ENCODE data around the gene LMBR1L.

Gene LMBR1L

GRCh38 chr12:49111206-49111605, 559 bp upstream of the LMBR1L start:
- DNase-seq = no peak

GRCh38 chr12:49109641-49110463, 795 bp downstream of the LMBR1L start:
- peak in 1 of 2 experiments; percentile 8 for DNase-seq

GRCh38 chr12:49108958-49109404, 1.7 kb downstream of the LMBR1L start:
- DNase-seq = no peak

GRCh38 chr12:49105504-49106084, 5.1 kb downstream of the LMBR1L start:
- DNase-seq = no peak

GRCh38 chr12:49104822-49105221, 5.8 kb downstream of the LMBR1L start:
- no peak for DNase-seq

GRCh38 chr12:49100380-49100779, 10.3 kb downstream of the LMBR1L start:
- no peak for DNase-seq

GRCh38 chr12:49098703-49099102, 11.9 kb downstream of the LMBR1L start:
- no peak for DNase-seq

GRCh38 chr12:49098035-49098451, 12.6 kb downstream of the LMBR1L start:
- peak in 1 of 2 experiments; percentile 40 for DNase-seq

GRCh38 chr12:49097381-49097780, 13.3 kb downstream of the LMBR1L start:
- no peak for DNase-seq

GRCh38 chr12:49094975-49095365, 15.7 kb downstream of the LMBR1L start:
- DNase-seq = no peak

GRCh38 chr12:49094160-49094974, 16.3 kb downstream of the LMBR1L start, which contains the start of gene DHH:
Gene DHH (minus strand): TSS chr12:49094801. CDS start chr12:49094512, 289 bp downstream.
- DNase-seq = no peak

- DNase-seq = no peak
Observed at GRCh38 chr12:49093792-49094159, 16.9 kb downstream of the LMBR1L start.

GRCh38 chr12:49092816-49093406, 17.7 kb downstream of the LMBR1L start:
- no peak for DNase-seq

- no peak for DNase-seq
Observed at GRCh38 chr12:49092086-49092815, 18.4 kb downstream of the LMBR1L start.

GRCh38 chr12:49091836-49092085, 18.9 kb downstream of the LMBR1L start:
- no peak for DNase-seq

GRCh38 chr12:49091056-49091835, 19.4 kb downstream of the LMBR1L start:
- DNase-seq = no peak

- DNase-seq = no peak
Observed at GRCh38 chr12:49089821-49090773, 20.6 kb downstream of the LMBR1L start.

GRCh38 chr12:49088932-49089330, 21.7 kb downstream of the LMBR1L start:
- DNase-seq = no peak

- peak; percentile 70 to 90 for DNase-seq
Observed at GRCh38 chr12:49088150-49088931, 22.3 kb downstream of the LMBR1L start.

- DNase-seq = no peak
Observed at GRCh38 chr12:49086116-49086515, 24.5 kb downstream of the LMBR1L start.

Data from SW 1271 (cell line).